ENCODE data around the gene OR10J4. TPM values are rescaled to one million over a fixed set of nuclear protein-coding genes. Genes with fewer than 3 reads are reported as not detected.
A peak's percentile ranks its signal among the peaks of the same experiment; 100 is the strongest.
"Not testable (repeated sequence)": the region's sequence is repeated elsewhere in the genome, so short reads cannot be mapped to it uniquely, and the experiment has no call there.

Gene OR10J4
- total RNA-seq (2014; rRNA removed; shearing (Covaris generic)) = not detected in 2 replicates

DNA sequence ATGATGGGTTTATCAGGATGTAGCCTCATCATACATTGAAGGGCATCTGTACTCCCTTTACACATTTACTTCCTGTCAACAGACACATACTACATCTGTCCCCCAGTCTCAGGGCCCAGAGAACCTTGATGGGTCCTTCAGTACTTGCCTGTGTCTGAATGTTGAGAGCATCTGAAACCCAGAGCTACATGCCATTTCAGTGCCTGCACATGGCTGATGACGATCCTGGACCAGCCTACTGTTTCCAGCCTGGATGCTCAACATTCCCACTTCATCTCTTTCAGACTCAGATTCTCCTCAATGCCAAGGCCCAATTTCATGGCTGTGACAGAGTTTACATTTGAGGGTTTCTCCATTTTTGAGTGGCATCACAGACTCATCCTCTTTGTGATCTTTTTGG, at the start of gene OR10J4:
OR10J4 (plus strand) TSS at position 301 of the 400 bp plus-strand sequence.
- DNase-seq (ENCODE audit: low read depth) = no peak

DNA sequence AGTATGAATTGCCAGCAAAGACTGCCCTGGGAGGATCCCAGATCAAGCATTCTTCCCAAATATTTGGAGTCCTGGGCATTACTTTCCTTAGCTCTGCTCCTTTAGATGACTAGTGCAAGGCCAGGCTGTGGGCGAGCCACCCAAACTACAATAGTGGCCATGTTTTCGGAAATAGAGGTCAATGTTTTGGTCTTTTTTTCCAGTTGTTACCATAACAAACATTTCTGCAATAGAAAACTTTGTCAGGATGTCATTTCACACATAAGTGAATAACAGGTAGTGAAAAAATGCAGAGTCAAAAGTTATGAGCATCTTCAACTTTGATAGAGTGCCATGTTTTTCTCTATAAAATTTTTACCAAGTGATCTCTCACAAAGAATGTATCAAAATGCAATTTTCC, 25.2 kb upstream of the OR10J4 start:
- DNase-seq (ENCODE audit: low read depth) = no peak

DNA sequence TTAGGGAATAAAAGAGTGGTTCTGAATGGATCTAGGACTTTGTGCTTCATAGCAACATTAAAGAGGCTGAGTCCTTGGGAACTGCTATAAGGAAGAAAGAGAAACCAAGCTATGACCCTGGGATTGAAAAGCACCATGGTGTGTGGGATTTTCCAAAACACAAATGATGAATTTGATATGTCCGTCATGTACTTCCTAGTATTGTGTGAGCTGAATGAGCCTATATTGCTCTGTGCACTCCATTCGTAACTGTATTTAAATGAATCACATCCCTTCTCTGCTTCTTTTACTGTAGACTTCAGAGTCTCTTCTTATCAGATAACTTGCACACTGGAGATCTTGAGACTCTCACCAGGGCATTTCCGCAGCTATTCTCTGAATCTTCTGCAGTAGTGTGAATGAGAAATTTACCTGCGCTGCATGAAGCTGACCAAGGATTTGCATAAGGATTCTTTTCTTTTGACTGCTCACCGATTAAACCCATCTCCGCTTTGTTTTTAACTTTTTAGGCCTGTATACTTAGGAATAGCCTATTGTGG, 23.1 kb upstream of the OR10J4 start:
- DNase-seq (ENCODE audit: low read depth) = no peak

DNA sequence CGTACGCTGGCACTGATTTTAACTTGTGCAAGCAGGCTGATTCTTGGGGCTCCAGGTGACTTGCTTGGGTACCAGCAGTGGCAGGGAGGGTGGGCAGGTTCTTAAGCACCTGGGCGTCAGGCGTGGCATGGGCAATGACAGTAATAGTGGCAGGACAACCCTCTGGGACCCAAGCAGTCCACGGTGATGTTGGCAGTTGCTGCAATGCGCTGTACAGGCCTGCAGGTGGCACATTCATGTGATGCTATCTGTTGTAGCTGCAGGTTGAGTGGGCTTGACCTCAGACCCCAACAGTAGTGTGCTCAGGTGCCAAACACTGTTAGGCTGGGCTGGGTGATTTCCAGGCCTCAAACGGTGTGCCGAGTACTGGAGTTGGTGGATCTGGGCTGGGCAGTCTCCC, 10.2 kb upstream of the OR10J4 start:
- no peak for DNase-seq (ENCODE audit: low read depth)

DNA sequence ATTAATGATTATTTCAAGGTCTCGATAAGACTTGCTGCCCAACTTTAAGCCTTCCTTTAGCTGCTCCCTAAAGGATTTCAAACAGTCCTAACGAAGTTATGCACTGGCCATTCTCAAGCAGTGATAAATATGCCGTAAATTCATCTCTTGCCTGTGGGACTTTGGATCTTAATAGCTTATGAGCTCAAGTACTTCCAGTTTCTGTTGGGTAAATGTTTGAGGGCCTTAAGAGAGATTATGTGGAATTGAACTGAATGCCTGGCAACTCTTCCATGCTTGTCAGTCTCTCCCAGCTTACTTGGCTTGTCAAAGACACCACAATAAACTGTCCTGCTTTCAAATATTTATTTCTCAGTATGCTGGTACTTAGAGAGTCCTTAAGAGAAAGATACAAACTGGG, 3.5 kb upstream of the OR10J4 start:
- no peak for DNase-seq (ENCODE audit: low read depth)

DNA sequence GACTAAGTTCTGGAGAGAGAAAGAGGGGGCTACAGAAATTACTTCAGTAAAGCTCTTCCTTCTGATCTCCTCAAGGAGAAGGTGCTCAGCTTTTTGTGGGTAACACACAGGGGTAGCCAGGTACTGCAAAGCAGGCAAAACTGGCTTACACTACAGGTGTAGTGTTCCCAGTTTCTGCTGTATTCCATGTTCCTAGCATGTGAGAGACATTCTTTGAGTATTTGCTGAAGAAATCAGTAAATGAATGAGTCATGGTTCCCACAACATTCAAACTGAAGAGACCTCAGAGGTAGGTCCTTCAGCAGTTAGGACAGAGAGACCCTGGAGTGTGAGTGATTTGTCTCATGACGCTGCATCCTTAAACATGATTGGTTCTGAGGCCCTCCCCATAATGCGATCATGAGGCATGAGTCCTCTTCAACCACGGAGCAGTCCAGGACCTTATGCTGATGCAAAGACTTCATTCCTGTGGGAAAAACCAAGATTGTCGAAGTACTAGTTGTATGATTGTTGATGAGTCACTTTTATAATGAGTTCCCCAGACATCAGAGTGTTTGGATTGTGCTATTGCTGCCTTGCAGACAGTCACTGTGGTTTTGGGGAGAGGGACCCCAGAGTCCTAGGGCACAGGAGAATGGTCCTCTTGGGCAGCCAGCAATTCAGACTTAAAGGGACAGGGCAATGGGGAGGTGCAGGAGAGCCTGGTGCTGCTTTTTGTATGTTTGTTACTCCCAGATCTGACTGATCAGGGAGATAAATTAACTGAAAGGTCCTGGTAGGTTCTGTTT, 2.7 kb upstream of the OR10J4 start:
- peak; percentile 79 for DNase-seq (ENCODE audit: low read depth)

DNA sequence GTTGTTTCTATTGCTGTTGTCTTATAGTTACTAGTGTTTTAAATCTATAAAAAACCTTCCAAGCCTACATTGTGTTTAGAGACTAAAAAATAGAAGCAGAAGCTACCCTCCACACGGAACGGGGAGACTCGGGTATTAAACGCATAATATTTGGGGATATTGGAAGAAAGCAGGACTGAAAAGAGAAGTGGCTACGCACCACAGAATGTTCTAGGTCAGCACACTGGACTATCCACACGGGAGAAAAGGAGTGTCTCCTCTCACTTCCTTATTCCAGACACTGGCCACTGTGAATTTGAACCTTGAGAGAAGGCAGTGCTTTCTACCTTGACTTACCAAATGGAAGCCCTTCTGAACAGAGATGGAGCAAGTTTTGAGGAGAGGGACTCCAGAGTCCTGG, 1.0 kb upstream of the OR10J4 start:
- DNase-seq (ENCODE audit: low read depth) = no peak

DNA sequence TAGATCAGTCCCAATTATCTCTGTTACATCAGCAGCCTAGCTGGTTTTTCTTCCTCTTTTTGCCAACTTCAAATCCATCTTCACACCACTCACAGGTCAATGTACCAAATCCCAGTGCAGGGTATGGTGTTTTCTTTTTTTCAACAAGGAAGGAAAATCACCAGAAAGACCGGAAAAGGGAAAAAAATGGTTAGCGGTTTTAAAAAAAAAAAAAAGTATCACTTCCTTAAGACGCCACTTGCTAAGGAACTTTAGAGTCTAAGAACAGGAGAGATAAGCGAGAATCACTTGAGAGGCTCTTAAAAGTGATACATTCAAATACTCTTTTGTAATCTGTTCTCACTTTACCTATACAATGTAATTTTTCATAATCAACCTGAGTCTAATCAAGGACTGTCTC, 4.5 kb downstream of the OR10J4 start:
- DNase-seq (ENCODE audit: low read depth) = no peak

DNA sequence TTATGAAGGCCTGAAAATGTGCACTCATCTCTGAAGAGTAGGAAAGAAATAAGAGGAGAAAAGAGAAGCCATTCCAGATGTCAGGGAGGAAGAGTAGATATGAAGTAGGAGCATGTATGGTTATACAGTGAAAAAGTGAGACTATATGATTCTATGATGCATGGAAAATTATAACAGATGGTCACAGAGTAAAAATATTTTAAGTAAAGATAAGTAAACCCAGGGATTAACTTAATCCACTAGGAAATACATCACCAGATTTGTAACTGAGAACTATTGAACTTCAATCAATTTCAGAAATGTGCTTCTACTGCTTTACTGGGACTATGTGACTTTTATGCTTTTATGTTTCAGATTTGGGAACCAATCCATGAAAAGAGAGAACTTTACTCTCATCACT, 7.4 kb downstream of the OR10J4 start, which contains the start of gene OR10J1:
OR10J1 (plus strand) TSS at position 301 of the 400 bp plus-strand sequence; CDS start at position 371, 70 bp downstream.
- DNase-seq (ENCODE audit: low read depth) = no peak

DNA sequence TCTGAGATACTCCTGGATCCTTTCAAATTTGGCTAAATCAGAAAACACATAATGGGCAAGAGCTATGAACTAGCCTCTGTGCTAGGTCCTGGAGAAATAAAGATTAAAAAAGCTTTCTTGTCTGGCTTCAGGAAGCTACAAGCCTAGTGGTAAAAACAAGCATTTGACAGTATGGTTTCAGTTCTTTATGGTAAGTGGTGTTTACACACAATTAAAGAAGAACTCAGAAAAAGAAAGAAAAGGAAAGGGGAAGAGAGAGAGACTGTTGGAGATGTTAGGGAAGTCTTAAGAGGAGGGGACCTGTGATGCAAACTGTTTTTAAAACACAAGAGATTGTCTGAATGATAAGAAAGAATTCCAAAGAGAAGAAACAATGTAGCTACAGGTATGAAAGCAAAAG, 9.4 kb downstream of the OR10J4 start:
- DNase-seq (ENCODE audit: low read depth) = no peak

DNA sequence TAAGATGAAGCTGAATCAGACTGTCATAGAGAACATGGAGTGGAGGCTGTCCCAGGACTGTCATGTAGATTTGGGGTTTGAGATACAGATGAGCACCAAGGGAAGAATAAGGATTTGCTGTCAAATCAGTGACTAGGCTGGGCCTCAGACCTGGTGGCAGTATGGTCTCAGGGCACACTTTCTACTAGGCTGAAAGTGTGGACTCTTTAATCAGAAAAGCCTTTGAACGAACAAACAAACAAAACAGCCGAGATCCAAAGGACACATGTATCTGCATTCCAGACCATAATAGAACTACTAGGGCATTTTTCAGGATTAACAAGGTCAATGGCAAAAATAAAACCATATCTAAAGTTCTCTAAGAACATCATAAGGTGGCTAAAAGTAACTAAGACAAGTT, 10.4 kb downstream of the OR10J4 start:
- no peak for DNase-seq (ENCODE audit: low read depth)

DNA sequence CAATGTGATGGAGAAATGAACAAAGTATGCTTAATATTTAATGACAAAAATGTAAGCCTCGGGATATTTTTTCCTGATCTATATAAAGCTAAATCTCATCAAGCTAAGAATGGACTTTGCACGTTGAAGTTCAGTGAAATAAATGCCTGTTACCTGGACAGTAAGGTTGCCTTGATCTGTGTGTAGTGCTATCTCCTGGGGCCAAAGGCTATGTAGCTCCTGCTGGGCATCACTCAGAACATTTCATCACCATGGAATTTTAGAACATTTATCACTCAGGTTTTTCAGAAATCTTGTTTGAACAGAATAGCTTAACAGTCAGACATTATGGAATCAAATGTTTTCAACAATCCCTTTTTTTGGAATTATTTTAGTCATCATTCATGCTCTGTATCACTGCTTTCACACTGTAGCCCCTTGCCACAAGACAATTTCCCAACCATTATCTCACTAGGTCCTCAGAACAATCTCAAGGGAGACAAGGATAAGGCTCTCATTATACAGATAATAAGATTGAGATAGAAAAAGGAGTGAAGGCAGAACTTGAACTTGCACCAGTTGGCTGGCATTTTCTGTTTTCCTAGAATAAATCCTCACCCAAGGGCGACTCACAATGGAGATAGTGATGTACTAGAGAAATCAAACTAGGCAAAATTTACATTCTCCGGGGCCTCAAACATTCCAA, 11.2 kb downstream of the OR10J4 start:
- no peak for DNase-seq (ENCODE audit: low read depth)

DNA sequence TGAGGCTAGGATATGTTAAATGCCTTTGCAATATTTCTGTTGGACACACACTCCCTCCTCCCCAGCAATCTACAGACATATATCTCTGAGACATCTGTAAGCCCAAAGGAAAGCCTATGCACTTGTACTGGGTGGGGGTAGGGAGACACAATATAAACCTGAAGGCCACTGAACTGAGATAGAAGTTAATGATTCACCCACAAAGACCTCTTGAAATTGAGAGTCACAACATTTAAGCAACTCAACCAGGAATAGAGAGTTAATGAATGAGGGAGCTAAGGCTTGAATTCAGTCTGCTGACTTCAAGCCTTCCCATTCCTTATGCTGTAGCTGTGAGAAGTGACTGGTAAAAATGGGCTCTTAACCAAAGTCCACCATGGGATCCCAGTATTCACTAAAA, 12.5 kb downstream of the OR10J4 start:
- DNase-seq (ENCODE audit: low read depth) = no peak

DNA sequence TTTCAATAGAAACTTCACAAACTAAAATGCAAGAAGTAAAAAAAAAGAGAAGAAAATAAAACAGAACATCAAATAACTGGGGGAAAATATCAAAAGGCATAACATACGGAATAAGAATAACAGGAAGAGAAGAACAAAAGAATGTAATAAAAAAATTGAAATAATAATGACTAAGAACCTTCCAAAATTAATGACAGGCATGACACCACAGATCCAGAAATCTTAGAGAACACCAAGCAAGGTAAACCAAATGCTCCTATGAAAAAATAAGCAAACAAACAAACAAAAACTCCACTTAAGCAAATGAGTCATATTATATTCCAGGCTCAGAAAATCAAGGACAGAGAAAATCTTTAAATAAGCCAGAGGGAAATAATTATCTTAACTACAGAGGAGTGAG, 16.2 kb downstream of the OR10J4 start:
- DNase-seq (ENCODE audit: low read depth) = no peak

DNA sequence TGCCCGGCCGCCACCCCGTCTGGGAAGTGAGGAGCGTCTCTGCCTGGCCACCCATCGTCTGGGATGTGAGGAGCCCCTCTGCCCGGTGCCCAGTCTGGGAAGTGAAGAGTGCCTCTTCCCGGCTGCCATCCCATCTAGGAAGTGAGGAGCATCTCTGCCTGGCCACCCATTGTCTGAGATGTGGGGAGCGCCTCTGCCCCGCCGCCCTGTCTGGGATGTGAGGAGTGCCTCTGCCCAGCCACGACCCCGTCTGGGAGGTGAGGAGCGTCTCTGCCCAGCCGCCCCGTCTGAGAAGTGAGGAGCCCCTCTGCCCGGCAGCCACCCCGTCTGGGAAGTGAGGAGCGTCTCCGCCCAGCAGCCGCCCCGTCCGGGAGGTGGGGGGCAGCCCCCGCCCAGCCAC, 17.6 kb downstream of the OR10J4 start:
- DNase-seq (ENCODE audit: low read depth) = not testable (repeated sequence)

DNA sequence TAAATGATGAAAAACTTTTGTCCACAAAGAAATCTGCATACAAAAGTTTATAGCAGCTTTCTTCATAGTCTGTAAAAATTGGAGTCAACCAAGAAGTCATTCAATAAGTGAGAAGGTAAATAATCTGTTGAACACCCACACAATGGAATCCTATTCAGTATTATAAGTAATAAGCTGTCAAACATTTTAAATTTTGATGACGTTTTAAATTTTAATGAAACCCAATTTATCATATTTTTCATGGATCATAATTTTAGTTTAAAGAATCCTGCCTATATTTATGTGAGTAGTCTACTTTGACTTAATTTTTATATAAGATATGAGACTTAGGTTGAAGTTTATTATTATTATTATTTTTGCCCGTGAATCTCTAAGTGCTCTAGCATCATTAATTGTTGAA, 27.5 kb downstream of the OR10J4 start:
- DNase-seq (ENCODE audit: low read depth) = no peak

DNA sequence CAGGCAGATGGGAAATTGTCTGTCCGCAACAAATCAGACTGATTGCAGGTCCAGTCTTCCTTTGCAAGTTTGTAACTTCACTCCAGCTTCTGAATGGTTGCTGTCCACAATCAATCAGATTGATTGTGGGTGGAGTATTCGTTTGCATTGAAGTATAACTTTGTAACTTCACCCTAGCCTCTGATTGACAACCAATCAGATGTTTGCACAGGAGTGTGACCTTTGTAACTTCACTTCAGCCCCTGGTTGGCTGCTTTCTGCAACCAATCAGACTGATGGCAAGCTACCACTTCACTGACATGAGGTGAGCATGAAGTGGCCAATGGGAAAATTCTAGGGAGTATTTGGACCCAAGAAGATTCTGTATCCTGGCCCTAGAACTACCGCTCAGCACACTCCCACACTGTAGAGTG, 33.2 kb downstream of the OR10J4 start:
- DNase-seq (ENCODE audit: low read depth) = no peak

DNA sequence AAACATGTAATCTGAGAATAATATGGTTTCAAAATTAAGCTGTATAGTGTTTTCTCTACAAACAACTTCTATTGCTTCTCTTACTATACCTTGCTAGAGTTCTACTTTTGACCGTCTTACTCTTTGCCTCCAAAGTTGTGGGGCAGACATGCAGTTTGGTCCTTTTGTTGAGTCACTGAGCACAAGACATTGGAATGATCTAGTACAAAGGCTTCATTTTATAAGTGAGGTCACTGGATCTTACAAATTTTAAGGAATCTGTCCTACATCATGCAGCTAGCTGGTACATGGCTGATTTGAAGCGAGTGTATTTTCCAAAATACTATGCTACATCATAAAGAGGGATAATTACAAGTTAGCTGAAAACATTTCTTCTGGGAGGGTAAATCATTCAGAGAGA, 36.3 kb downstream of the OR10J4 start:
- DNase-seq (ENCODE audit: low read depth) = no peak

DNA sequence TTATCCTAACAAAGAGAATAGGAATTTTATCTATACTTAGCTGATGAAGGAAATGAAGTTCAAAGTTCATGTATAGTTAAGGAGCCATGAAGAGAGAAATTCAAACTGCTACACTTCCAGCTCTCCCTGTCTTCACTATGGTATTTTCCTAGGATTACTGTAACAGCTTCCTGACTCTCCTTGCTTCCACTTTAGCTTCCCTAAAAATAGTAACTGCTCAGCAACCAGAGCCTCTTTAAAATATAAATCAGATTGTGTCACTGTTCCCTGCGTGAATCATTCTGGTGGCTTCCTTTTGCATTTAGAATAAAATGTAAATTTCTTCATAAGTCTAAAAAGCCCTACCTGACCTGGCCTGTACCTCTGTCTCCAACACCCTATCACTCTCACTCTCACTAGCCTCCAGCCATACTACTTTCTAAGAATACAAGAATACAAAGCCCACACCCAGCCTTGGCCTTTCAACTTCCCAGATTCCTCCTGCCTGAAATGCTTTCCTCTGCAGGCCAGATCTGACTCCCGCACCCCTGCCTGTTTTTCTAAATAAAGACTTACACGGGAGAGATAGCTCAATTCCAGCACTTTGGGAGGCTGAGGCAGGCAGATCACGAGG, 38.0 kb downstream of the OR10J4 start:
- no peak for DNase-seq (ENCODE audit: low read depth)

DNA sequence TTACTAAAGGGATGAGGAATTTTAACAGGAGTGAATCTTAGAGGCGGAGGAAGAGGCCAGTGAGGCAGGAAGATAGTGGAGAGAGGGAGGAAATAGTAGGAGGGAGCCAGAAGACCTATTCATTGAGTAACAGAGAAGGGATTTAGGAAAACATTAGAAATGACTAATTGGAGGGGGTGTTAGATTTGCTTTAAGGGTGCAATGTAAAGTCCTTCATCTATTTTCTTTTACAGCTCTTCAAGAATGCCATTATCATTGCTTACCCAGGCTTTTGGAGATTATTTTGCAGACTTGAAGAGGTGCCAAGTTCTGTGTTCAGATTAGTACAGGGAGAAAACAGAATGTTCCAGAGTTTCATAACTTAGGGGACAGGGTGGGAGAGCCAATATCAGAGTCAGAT, 41.3 kb downstream of the OR10J4 start:
- DNase-seq (ENCODE audit: low read depth) = no peak

DNA sequence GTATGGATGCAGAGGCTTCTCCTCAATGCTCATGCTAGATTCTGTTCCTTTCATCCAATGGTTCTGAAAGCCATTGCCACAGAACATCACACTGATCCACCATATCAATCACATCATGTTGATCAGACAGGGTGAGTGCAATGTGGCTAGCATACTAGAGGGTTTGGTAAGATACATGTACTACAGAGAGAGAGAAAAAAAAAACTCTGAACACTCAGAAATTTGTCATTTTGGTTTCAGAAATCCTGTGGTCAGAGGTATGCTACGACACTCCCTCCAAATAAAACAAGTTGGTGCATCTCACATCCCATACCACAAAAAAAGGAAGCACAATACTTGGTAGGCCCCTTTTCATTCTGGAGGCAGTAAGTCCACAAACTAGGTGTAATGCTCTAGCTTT, 42.9 kb downstream of the OR10J4 start:
- no peak for DNase-seq (ENCODE audit: low read depth)
